Thyroid gland (tissue), 4 donors: ENCODE results near the gene IL18BP. TPM values are rescaled to one million over a fixed set of nuclear protein-coding genes. Genes with fewer than 3 reads are reported as not detected.
A peak's percentile ranks its signal among the peaks of the same experiment; 100 is the strongest.

Experiments used
- DNase-seq, 2 donors: peaks; one replicate each; pipeline ENCODE4 v3.0.0-alpha.2; 2019
- H3K27ac ChIP-seq, 3 donors: fragments of 200-600 bp; sonication (generic); 1 replicate in 2 of 3; 2 replicates in 1 of 3; pipeline ENCODE4 v1.5.1; 2016 to 2019; ENCODE audit warnings: mild to moderate bottlenecking in 1 of 3, moderate library complexity in 1 of 3
- H3K27me3 ChIP-seq: fragments of 200-600 bp; sonication (generic); one replicate; pipeline ENCODE4 v1.5.1; 2019
- H3K36me3 ChIP-seq, 2 donors: fragments of 200-600 bp; sonication (generic); one replicate each; pipeline ENCODE4 v1.5.1; 2016 to 2019
- H3K4me1 ChIP-seq, 2 donors: fragments of 200-600 bp; sonication (generic); one replicate each; pipeline ENCODE4 v1.5.1; 2017 to 2019
- H3K4me3 ChIP-seq, 3 donors: fragments of 200-600 bp; sonication (generic); replicated peaks in 1 of 3; 1 replicate in 2 of 3; 2 replicates in 1 of 3; pipeline ENCODE4 v1.5.1; 2016; ENCODE audit warnings: mild to moderate bottlenecking in 1 of 3
- H3K9me3 ChIP-seq: fragments of 200-600 bp; sonication (generic); one replicate; pipeline ENCODE4 v1.5.1; 2017
- POLR2A ChIP-seq, 2 donors: fragments of 450-650 bp; IDR thresholded peaks; one replicate each; pipeline ENCODE4 v1.6.1; 2017; ENCODE audit warnings: antibody characterized with exemption in 2 of 2, mild to moderate bottlenecking in 2 of 2, moderate library complexity in 1 of 2
- WGBS, 2 donors: methylation state at CpG; one replicate each; pipeline ENCODE4 v1.1.5; 2017; 5-methylcytosine and 5-hydroxymethylcytosine counted together
- intact Hi-C: fragments of 100-400 bp; cut with DNase I; formaldehyde crosslinking; loops from one replicate; pipeline ENCODE4 v1.15.1; 2023
- total RNA-seq, 4 donors: library from RNA; depleted of rRNA; stranded (reverse); fragments of >200 nt; gene quantifications; one replicate each; pipeline ENCODE4 v1.2.3, GENCODE V29; 2016
- TF ChIP-seq, protein P1 (sequence below), 6 experiments: fragments of 200-600 bp in 3 of 6; fragments of 450-650 bp in 3 of 6; sonication (generic) in 3 of 6; IDR thresholded peaks; one replicate each; pipeline ENCODE4 v1.5.1; 2016 to 2019; ENCODE audit warnings: antibody characterized with exemption in 6 of 6, mild to moderate bottlenecking in 2 of 6, inconsistent platforms in 1 of 6, moderate library complexity in 1 of 6

IL18BP gene
- total RNA-seq, 4 donors from 2014 or later, result 7.6 to 12.1 (median 9.5) TPM

DNA sequence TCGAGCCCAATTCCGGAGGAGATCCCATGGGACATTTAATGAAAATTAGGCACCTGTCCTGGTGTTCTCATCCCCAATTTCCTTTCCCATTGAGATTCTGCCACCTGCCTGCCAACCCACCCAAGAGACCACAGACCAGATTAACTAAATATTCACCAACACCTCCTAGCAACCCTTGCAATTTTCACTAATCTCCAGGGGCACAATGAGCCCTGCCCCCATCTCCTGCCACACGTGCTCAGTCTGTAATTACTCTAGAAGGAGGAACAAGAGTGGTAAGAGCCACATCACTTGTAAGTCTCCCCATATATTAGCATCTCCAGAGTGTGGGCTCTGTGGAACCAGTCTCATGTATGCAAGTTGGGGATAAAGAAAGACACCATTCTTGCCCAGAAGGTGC, 38.0 kb downstream of the IL18BP start:
- intact Hi-C loops, result no loop called here
- H3K27ac ChIP-seq, result no peak overlapping the region
- peaks cover 16 to 19% of the 10 kb centered on the region in 2 donors for H3K36me3 ChIP-seq
- peaks cover 36 to 51% of the 10 kb centered on the region in 2 donors for H3K4me1 ChIP-seq
- no peaks in the 10 kb centered on the region for H3K9me3 ChIP-seq
- 57 to 64% methylated on average over 3 of the region's 3 CpGs for WGBS, 2 donors
- TF ChIP-seq, protein P1, sequence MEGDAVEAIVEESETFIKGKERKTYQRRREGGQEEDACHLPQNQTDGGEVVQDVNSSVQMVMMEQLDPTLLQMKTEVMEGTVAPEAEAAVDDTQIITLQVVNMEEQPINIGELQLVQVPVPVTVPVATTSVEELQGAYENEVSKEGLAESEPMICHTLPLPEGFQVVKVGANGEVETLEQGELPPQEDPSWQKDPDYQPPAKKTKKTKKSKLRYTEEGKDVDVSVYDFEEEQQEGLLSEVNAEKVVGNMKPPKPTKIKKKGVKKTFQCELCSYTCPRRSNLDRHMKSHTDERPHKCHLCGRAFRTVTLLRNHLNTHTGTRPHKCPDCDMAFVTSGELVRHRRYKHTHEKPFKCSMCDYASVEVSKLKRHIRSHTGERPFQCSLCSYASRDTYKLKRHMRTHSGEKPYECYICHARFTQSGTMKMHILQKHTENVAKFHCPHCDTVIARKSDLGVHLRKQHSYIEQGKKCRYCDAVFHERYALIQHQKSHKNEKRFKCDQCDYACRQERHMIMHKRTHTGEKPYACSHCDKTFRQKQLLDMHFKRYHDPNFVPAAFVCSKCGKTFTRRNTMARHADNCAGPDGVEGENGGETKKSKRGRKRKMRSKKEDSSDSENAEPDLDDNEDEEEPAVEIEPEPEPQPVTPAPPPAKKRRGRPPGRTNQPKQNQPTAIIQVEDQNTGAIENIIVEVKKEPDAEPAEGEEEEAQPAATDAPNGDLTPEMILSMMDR (IDR thresholded peaks at IDR 0.05), result no peak
- no peak for TF ChIP-seq POLR2A (IDR thresholded peaks at IDR 0.05)
- no peak for DNase-seq
- no peaks in the 10 kb centered on the region for H3K27me3 ChIP-seq
- H3K4me3 ChIP-seq, result no peak overlapping the region

DNA sequence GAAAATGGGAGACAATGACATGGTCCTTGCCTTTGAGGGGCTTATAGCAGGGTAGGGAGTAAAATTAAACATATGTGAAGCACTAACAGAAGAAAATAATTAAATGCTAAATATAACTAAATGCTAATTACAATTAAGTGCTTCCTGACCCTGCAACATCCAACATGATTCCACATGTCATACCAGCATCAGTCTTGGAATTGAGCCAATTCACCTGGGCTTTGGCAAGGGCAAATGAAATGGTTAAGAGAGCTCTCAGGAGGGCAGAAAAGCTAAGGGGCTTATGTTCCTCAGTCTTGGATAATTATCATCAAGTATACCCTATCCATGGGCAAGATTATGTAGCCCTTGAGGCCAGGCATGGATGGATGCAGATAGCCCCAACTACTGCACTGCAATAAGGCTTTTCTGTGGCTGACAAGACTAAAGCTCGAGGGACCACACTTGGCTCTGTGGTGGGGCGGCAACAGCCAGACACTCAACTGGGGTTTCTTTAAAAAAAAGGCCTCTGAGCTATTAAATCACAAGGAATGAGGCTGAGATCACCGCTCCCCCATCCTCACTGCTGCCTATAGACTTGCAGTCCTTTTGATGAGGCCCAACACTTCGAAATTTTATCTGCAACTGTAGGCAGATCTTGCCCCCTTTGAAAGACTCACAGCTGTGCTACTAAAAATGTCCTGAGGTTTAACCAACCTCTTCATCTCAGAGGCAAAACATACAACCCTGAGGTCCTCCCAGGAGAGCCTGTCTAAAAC, 39.0 kb downstream of the IL18BP start:
- peak overlapping the region; percentile 92 to 100 (median 95) for H3K27ac ChIP-seq
- DNase-seq, result no peak
- 31 to 44% methylated on average over 4 of the region's 4 CpGs for WGBS, 2 donors
- intact Hi-C loops, result no loop called here
- TF ChIP-seq, protein P1 (IDR thresholded peaks at IDR 0.05), result no peak
- no peak for TF ChIP-seq POLR2A (IDR thresholded peaks at IDR 0.05)
- peaks cover 9 to 14% of the 10 kb centered on the region in 2 donors for H3K36me3 ChIP-seq
- no peaks in the 10 kb centered on the region for H3K9me3 ChIP-seq
- no peak overlapping the region for H3K4me3 ChIP-seq
- no peaks in the 10 kb centered on the region for H3K27me3 ChIP-seq
- peaks cover 47 to 58% of the 10 kb centered on the region in 2 donors for H3K4me1 ChIP-seq

DNA sequence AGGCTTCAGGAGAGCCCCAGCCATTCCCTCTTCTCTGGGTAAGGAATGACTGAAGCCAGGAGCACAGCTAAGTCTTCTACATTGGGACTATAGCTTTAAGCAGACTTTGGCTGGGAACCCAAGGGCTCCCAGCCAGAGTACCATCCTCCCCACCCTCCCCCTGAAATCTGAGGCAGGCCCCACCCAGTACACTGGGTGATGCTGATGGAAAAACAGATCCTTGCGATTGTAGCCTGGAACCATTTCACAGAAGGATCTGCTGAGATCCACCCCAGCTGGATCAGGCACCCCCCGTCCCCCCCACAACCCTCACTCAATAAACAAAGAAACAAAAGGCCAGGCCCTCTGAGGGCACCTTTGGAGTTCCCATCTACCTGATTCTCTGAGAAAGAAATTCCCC, 39.8 kb downstream of the IL18BP start:
- Histone ChIP-seq H3K27me3 (no peaks in the 10 kb centered on the region), H3K27ac (peak overlapping the region; percentile 92 to 100 (median 95)), H3K36me3 (peaks cover 7 to 8% of the 10 kb centered on the region in 2 donors), H3K9me3 (no peaks in the 10 kb centered on the region), H3K4me1 (peaks cover 48 to 60% of the 10 kb centered on the region in 2 donors), H3K4me3 (peak overlapping the region in 1 of 3 donors; percentile 39)
- intact Hi-C loops, result no loop called here
- peak; percentile 43 to 47 for DNase-seq
- peak in 1 of 2 donors; percentile 19 for TF ChIP-seq POLR2A (IDR thresholded peaks at IDR 0.05)
- TF ChIP-seq, protein P1 (IDR thresholded peaks at IDR 0.05), result no peak
- 6 to 8% methylated on average over 2 of the region's 2 CpGs for WGBS, 2 donors

DNA sequence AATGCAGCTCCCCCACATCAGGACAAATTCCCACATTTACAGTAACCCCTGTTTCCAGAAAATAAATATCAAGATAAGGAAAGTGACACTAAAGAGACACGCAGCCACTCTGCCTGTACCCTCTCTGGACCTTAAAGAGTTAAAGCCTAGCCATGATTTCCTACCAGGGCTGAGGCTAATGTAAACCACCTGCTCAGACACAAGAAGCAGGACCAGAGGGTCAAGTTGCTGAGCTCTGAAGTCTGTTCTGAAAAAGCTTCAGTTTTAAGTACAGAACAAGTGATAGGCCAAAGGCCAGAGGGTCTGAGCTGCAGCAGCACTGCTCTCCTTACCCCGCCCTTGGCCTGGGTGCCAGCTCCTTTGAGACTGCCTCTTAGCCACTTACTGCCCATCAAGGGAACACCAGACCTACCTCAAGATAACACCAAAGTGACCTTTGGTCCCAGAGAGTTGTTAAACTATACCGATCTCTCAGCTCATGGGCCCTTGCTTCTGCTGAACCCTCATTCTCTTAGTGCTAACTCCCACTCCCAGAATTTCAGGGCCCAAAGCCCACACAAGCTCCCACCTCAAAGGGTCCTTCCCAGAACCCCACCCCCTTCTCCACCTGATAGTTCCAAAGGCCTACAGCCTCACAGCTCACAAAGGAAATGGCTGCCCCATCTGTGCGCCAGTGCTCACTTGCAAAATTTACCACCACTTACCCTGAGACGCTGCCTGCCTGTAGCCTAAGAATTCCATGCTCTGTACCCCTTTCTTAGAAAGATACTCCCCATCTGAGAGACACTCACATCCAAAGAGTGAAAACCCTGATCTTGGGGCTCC, 40.5 kb downstream of the IL18BP start:
- intact Hi-C loops, result no loop called here

More for the DNA sequence above, 40.5 kb downstream of the IL18BP start:
- peak overlapping the region; percentile 92 to 100 (median 95) for H3K27ac ChIP-seq
- 16 to 25% methylated on average over 5 of the region's 5 CpGs for WGBS, 2 donors
- peak overlapping the region in 2 of 3 donors; percentile 39 to 51 for H3K4me3 ChIP-seq
- DNase-seq, result peak; percentile 51 to 55
- peaks cover 2 to 7% of the 10 kb centered on the region in 2 donors for H3K36me3 ChIP-seq
- no peak for TF ChIP-seq POLR2A (IDR thresholded peaks at IDR 0.05)
- TF ChIP-seq, protein P1 (IDR thresholded peaks at IDR 0.05), result no peak
- no peaks in the 10 kb centered on the region for H3K9me3 ChIP-seq
- no peaks in the 10 kb centered on the region for H3K27me3 ChIP-seq
- peaks cover 48 to 60% of the 10 kb centered on the region in 2 donors for H3K4me1 ChIP-seq
